A673 (cell line): Measurements from ENCODE around the gene CRACDL. TPM values are rescaled to one million over a fixed set of nuclear protein-coding genes. Genes with fewer than 3 reads are reported as not detected.

ENCODE experiments used
- BruUV-seq: library from RNA; stranded (reverse); fragments of 400-500 nt; replicated peaks from 2 replicates; lab custom pipeline; 2021; lab: Mats Ljungman, UMichigan
- CTCF ChIA-PET: fragments of 300-600 bp; sonication (Branson Sonifier 250); formaldehyde crosslinking; loops from one replicate; lab custom pipeline; 2022; ENCODE audit warnings: antibody characterized with exemption; lab: Charles Lee
- POLR2A ChIA-PET: fragments of 300-600 bp; sonication (Branson Sonifier 250); formaldehyde crosslinking; loops from one replicate; lab custom pipeline; 2022; ENCODE audit warnings: antibody characterized with exemption; ENCODE audit not compliant: low non-redundant PET; lab: Charles Lee
- DNase-seq: peaks from one replicate; pipeline ENCODE4 v3.0.0-alpha.2; 2015; ENCODE audit warnings: low spot score
- H3K27ac ChIP-seq: fragments of 200-600 bp; sonication (generic); 2 replicates; pipeline ENCODE4 v1.5.1; 2016; ENCODE audit warnings: mixed run types, low read depth, mild to moderate bottlenecking, mixed read lengths, antibody characterized with exemption, low read length; ENCODE audit not compliant: poor library complexity, severe bottlenecking
- H3K27me3 ChIP-seq: fragments of 200-600 bp; sonication (generic); replicated peaks from 2 replicates; pipeline ENCODE4 v1.6.1; 2017; ENCODE audit warnings: mixed run types, low read depth, mild to moderate bottlenecking, mixed read lengths, antibody characterized with exemption, low read length; ENCODE audit not compliant: insufficient read depth, poor library complexity
- H3K36me3 ChIP-seq: fragments of 200-600 bp; sonication (generic); 2 replicates; pipeline ENCODE4 v1.6.1; 2016; ENCODE audit warnings: mixed run types, mild to moderate bottlenecking, mixed read lengths, antibody characterized with exemption, low read length; ENCODE audit not compliant: insufficient read depth, poor library complexity, severe bottlenecking
- H3K4me1 ChIP-seq: fragments of 200-600 bp; sonication (generic); 2 replicates; pipeline ENCODE4 v1.6.1; 2017; ENCODE audit warnings: mixed run types, mild to moderate bottlenecking, mixed read lengths, antibody characterized with exemption, low read length; ENCODE audit not compliant: insufficient read depth, poor library complexity, severe bottlenecking
- H3K4me3 ChIP-seq: fragments of 200-600 bp; sonication (generic); 2 replicates; pipeline ENCODE4 v1.5.1; 2016; ENCODE audit warnings: low read depth, mixed run types, mild to moderate bottlenecking, mixed read lengths, low read length; ENCODE audit not compliant: poor library complexity, severe bottlenecking
- H3K9me3 ChIP-seq: fragments of 200-600 bp; sonication (generic); 2 replicates; pipeline ENCODE4 v1.6.1; 2016; ENCODE audit warnings: mixed run types, low read depth, mild to moderate bottlenecking, mixed read lengths, antibody characterized with exemption, low read length; ENCODE audit not compliant: poor library complexity, severe bottlenecking
- EZH2 ChIP-seq: fragments of 200-600 bp; sonication (generic); IDR thresholded peaks from 2 replicates; pipeline ENCODE4 v1.6.1; 2017; ENCODE audit warnings: borderline replicate concordance, low read depth, mild to moderate bottlenecking, mixed read lengths, antibody characterized with exemption, low read length; ENCODE audit not compliant: poor library complexity, severe bottlenecking
- intact Hi-C: fragments of 100-400 bp; cut with micrococcal nuclease; formaldehyde crosslinking; loops from one replicate; pipeline ENCODE4 v1.10.0; 2022; ENCODE audit not compliant: unreplicated experiment
- total RNA-seq: library from RNA; stranded (reverse); gene quantifications from 2 replicates; pipeline ENCODE4 v1.2.3, GENCODE V29; 2021
- TF ChIP-seq, protein P1 (sequence below): fragments of 300-800, 200-600 bp; sonication (generic); conservative IDR thresholded peaks from 2 replicates; pipeline ENCODE4 v1.5.1; 2017; ENCODE audit warnings: low read depth, mild to moderate bottlenecking, antibody characterized with exemption, low read length, moderate library complexity, mixed read lengths

Gene CRACDL
- total RNA-seq, 1 experiment from 2014 or later: not detected

DNA sequence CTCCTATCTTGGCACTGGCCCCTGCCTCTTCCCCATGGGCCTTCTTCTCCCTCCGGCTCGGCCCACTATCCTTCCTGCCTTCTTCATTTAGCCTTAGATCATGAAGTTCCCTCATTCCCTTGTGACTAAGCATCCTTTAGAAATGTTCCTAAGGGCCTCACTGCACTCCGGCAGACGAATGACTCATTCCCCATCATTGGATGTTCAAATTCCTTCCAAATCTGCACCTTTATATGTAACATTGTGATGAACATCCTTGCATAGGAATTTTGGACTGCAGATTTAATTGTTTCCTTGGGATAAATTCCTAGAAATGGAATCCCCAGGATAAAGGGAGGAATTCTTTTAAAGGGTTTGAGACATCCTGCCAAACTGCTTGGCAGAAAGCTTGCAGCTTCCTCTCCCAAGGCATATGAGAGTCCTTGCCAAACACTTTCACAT is 19.0 kb downstream of the CRACDL start:
- H3K4me1 ChIP-seq: no peaks in the 10 kb centered on the region
- H3K27me3 ChIP-seq: no peaks in the 10 kb centered on the region
- BruUV-seq: no TSS peak
- no peaks in the 10 kb centered on the region for H3K9me3 ChIP-seq
- ChIA-PET CTCF (no interaction called here), POLR2A (no interaction called here)
- intact Hi-C loops: no loop called here
- TF ChIP-seq EZH2: no peak
- TF ChIP-seq, protein P1, sequence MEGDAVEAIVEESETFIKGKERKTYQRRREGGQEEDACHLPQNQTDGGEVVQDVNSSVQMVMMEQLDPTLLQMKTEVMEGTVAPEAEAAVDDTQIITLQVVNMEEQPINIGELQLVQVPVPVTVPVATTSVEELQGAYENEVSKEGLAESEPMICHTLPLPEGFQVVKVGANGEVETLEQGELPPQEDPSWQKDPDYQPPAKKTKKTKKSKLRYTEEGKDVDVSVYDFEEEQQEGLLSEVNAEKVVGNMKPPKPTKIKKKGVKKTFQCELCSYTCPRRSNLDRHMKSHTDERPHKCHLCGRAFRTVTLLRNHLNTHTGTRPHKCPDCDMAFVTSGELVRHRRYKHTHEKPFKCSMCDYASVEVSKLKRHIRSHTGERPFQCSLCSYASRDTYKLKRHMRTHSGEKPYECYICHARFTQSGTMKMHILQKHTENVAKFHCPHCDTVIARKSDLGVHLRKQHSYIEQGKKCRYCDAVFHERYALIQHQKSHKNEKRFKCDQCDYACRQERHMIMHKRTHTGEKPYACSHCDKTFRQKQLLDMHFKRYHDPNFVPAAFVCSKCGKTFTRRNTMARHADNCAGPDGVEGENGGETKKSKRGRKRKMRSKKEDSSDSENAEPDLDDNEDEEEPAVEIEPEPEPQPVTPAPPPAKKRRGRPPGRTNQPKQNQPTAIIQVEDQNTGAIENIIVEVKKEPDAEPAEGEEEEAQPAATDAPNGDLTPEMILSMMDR: no peak
- no peak overlapping the region for H3K4me3 ChIP-seq
- no peaks in the 10 kb centered on the region for H3K36me3 ChIP-seq
- peak; percentile 7 for DNase-seq
- no peak overlapping the region for H3K27ac ChIP-seq

DNA sequence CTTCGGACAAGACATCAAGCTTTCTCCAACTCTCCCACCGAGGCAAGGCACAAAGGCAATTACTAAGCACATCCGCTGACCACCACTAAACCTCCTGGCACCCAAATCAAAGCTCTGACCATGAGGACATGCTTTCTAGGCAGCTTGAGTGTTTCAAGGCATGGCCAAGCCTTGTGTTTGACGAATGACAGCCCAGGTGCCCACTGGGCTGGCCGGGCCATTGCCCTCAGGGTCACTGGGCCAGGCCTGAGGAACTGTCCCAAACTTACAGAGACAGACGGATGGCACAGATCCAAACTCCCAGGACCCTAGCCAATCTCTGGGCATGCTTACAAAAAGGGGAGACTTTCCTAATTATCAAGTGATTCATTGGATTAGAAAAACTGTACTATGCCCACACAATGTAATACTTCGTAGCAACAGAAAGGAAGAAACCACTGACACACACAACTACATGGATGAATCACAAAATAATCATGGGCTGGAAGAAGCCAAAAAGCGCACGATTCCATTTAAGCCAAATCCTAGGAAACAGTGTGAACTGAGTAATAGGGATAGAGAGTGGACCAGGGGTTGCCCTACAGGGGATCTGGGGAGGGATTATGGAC is 20.2 kb downstream of the CRACDL start:
- BruUV-seq: no TSS peak
- Histone ChIP-seq H3K9me3 (no peaks in the 10 kb centered on the region), H3K36me3 (no peaks in the 10 kb centered on the region), H3K4me1 (no peaks in the 10 kb centered on the region), H3K4me3 (no peak overlapping the region), H3K27ac (no peak overlapping the region), H3K27me3 (no peaks in the 10 kb centered on the region)
- ChIA-PET CTCF (no interaction called here), POLR2A (no interaction called here)
- DNase-seq: no peak
- intact Hi-C loops: no loop called here
- TF ChIP-seq EZH2: no peak
- TF ChIP-seq, protein P1: no peak

DNA sequence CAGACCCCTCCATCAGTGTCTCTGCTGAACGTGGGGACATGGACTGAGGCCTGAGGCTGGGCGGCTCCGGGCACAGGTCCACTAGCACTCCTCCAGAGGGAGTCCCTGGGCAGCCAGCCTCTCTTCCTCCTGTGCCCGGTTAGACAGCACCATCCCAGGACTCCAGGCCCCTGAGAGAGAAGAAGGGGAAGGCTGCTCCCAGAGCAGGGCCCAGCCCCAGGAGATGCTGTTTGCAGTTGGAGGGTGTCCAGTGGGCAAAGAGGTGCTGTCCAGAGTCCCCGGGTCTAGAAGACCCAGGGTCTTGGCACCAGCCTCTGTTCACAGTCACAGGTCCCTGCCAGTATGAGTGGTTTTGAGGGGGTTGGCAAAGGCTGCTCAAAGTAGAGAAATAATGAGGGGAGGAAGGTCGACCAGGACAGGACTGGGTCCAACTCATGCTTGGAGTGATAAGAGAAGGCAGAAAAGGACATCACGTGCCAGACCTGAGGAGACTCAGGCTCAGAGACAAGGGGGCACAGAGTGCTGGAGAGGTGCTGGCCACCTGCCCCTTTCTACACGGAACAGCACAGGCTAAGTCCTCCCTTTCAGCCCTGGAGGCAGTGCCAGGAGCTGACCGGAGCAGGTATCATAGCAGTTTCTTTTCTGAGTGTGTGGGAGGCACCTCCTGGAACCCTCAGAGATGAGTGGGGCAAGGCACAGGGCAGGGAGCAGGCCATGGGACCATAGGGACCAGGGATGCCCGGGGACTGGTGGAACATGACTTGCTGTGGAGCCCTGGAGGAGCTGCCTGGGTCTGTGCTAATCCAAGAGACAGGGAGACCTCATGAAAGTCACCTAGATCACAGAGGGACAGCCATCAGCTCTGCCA is 21.1 kb downstream of the CRACDL start:
- no TSS peak for BruUV-seq
- TF ChIP-seq, protein P1: no peak
- TF ChIP-seq EZH2: no peak
- no peak overlapping the region for H3K27ac ChIP-seq
- H3K27me3 ChIP-seq: no peaks in the 10 kb centered on the region
- ChIA-PET CTCF (no interaction called here), POLR2A (no interaction called here)
- DNase-seq: no peak
- no peak overlapping the region for H3K4me3 ChIP-seq
- no peaks in the 10 kb centered on the region for H3K9me3 ChIP-seq
- intact Hi-C loops: no loop called here
- no peaks in the 10 kb centered on the region for H3K36me3 ChIP-seq
- H3K4me1 ChIP-seq: no peaks in the 10 kb centered on the region
